ENCODE data around the gene PMVK. TPM values are rescaled to one million over a fixed set of nuclear protein-coding genes. Genes with fewer than 3 reads are reported as not detected.
A peak's percentile ranks its signal among the peaks of the same experiment; 100 is the strongest.

Gene PMVK
- total RNA-seq, 1 experiment from 2014 or later = 42.2 TPM

- BruUV-seq (replicated peaks) = no TSS peak
- CTCF ChIA-PET = interaction anchor here (0.6 to 0.9 kb wide), 4 partner anchors 9 to 114 kb away, joined by 3 to 4 read pairs (median 3); partner anchors contain the start of gene PYGO2
- POLR2A ChIA-PET = interaction anchor here (0.6 to 1.1 kb wide), 6 partner anchors 10 to 115 kb away, joined by 3 to 15 read pairs (median 4); partner anchors contain the start of genes LENEP, PMVK and PYGO2
- intact Hi-C loops (cut with micrococcal nuclease; ENCODE audit: unreplicated experiment) (no loop called here), in situ Hi-C loops (cut with HindIII; ENCODE audit: low pct_unique_long_range_greater_than_20kb, low sequenced_read_pairs) (no loop called here)
- Histone ChIP-seq H3K36me3 (ENCODE audit: control insufficient read depth, insufficient read depth, low read length) (peaks cover 4% of the 10 kb centered on the region), H3K27ac (ENCODE audit: low read length) (peak within 1 kb of the TSS; percentile 98), H3K27me3 (ENCODE audit: control insufficient read depth, insufficient read depth, low read length) (no peaks in the 10 kb centered on the region), H3K4me1 (ENCODE audit: control insufficient read depth, insufficient read depth, low read length) (peaks cover 43% of the 10 kb centered on the region), H3K9me3 (ENCODE audit: control insufficient read depth, insufficient read depth, low read depth, low read length) (no peaks in the 10 kb centered on the region), H3K4me3 (ENCODE audit: low read depth in 2 of 2, low read length in 2 of 2) (peak within 1 kb of the TSS; percentile 77 to 88)
- peak; percentile 75 for ATAC-seq
- no peak for DNase-seq (ENCODE audit: low read depth, low spot score)
- TF ChIP-seq POLR2AphosphoS5 (IDR thresholded peaks at IDR 0.05; ENCODE audit: low read depth, low read length) (peak; percentile 82), SIN3A (IDR thresholded peaks at IDR 0.05; ENCODE audit: borderline replicate concordance, insufficient read depth, low read depth, low read length) (no peak)
Measured at GRCh38 chr1:154970631-154971340, 34.3 kb upstream of the PMVK start, which contains the start of gene SHC1. TSS of gene SHC1 (minus strand) at chr1:154970747. CDS start at chr1:154970526, 221 bp downstream.

- CTCF ChIA-PET = interaction anchor here (0.6 to 0.9 kb wide), 3 partner anchors 9 to 166 kb away, joined by 4 to 11 read pairs (median 4); partner anchors contain the start of genes PYGO2 and SLC50A1
- peaks cover 6% of the 10 kb centered on the region for H3K36me3 ChIP-seq (ENCODE audit: control insufficient read depth, insufficient read depth, low read length)
- no peaks in the 10 kb centered on the region for H3K27me3 ChIP-seq (ENCODE audit: control insufficient read depth, insufficient read depth, low read length)
- peaks cover 43% of the 10 kb centered on the region for H3K4me1 ChIP-seq (ENCODE audit: control insufficient read depth, insufficient read depth, low read length)
- peak overlapping the region; percentile 98 for H3K27ac ChIP-seq (ENCODE audit: low read length)
- BruUV-seq (replicated peaks) = no TSS peak
- no peak for DNase-seq (ENCODE audit: low read depth, low spot score)
- POLR2A ChIA-PET = interaction anchor here (0.6 to 1.1 kb wide), 5 partner anchors 9 to 131 kb away, joined by 3 to 15 read pairs (median 4); partner anchors contain the start of genes LENEP, PMVK and PYGO2
- no peak for ATAC-seq
- TF ChIP-seq CTCF (IDR thresholded peaks at IDR 0.05) (no peak), TCF7L2 (IDR thresholded peaks at IDR 0.05; ENCODE audit: low read depth, low read length) (no peak), POLR2AphosphoS5 (IDR thresholded peaks at IDR 0.05; ENCODE audit: low read depth, low read length) (no peak; the same call in 1 of the 2 replicates), SIN3A (IDR thresholded peaks at IDR 0.05; ENCODE audit: borderline replicate concordance, insufficient read depth, low read depth, low read length) (0 out of 2 replicates have a peak, but pooled peaks have one; percentile 24)
- TF ChIP-seq, protein P1, sequence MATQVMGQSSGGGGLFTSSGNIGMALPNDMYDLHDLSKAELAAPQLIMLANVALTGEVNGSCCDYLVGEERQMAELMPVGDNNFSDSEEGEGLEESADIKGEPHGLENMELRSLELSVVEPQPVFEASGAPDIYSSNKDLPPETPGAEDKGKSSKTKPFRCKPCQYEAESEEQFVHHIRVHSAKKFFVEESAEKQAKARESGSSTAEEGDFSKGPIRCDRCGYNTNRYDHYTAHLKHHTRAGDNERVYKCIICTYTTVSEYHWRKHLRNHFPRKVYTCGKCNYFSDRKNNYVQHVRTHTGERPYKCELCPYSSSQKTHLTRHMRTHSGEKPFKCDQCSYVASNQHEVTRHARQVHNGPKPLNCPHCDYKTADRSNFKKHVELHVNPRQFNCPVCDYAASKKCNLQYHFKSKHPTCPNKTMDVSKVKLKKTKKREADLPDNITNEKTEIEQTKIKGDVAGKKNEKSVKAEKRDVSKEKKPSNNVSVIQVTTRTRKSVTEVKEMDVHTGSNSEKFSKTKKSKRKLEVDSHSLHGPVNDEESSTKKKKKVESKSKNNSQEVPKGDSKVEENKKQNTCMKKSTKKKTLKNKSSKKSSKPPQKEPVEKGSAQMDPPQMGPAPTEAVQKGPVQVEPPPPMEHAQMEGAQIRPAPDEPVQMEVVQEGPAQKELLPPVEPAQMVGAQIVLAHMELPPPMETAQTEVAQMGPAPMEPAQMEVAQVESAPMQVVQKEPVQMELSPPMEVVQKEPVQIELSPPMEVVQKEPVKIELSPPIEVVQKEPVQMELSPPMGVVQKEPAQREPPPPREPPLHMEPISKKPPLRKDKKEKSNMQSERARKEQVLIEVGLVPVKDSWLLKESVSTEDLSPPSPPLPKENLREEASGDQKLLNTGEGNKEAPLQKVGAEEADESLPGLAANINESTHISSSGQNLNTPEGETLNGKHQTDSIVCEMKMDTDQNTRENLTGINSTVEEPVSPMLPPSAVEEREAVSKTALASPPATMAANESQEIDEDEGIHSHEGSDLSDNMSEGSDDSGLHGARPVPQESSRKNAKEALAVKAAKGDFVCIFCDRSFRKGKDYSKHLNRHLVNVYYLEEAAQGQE (IDR thresholded peaks at IDR 0.05; ENCODE audit: insufficient read depth in 1 of 2, low read depth in 2 of 2, low read length in 1 of 2) = no peak
- H3K9me3 ChIP-seq (ENCODE audit: control insufficient read depth, insufficient read depth, low read depth, low read length) = no peaks in the 10 kb centered on the region
- in situ Hi-C loops (cut with HindIII; ENCODE audit: low pct_unique_long_range_greater_than_20kb, low sequenced_read_pairs) (no loop called here), intact Hi-C loops (cut with micrococcal nuclease; ENCODE audit: unreplicated experiment) (no loop called here)
- peak overlapping the region; percentile 77 to 88 for H3K4me3 ChIP-seq (ENCODE audit: low read depth in 2 of 2, low read length in 2 of 2)
Measured at GRCh38 chr1:154969860-154970452, 33.4 kb upstream of the PMVK start.
